K562 (cell line): ENCODE measurements around the gene RALGPS1. TPM values are rescaled to one million over a fixed set of nuclear protein-coding genes. Genes with fewer than 3 reads are reported as not detected.

Source experiments
- DNMT1 ChIP-seq: fragments of 450-650 bp; IDR thresholded peaks from 2 replicates; pipeline ENCODE4 v1.6.1; 2016; ENCODE audit warnings: antibody characterized with exemption, mild to moderate bottlenecking
- EGR1 ChIP-seq: fragments of 450-650 bp; conservative IDR thresholded peaks from 2 replicates; pipeline ENCODE4 v1.6.1; 2017; ENCODE audit warnings: mild to moderate bottlenecking
- HMG20B ChIP-seq: fragments of 250-450 bp; sonication (Bioruptor Pico); IDR thresholded peaks from 2 replicates; pipeline ENCODE4 v1.5.0; 2021; ENCODE audit warnings: mild to moderate bottlenecking
- NCOA2 ChIP-seq, 2 experiments: fragments of 450-650 bp; IDR thresholded peaks; 2 replicates each; pipeline ENCODE4 v1.6.1; 2018; ENCODE audit warnings: mild to moderate bottlenecking in 2 of 2, moderate library complexity in 1 of 2; ENCODE audit not compliant: partially characterized antibody in 2 of 2
- NFE2L1 ChIP-seq: fragments of 450-650 bp; IDR thresholded peaks from 2 replicates; pipeline ENCODE4 v1.6.1; 2016; ENCODE audit warnings: missing genetic modification characterization, low read depth, mild to moderate bottlenecking, missing compliant biosample characterization, moderate library complexity, borderline replicate concordance
- NR0B1 ChIP-seq: fragments of 450-650 bp; IDR thresholded peaks from one replicate; pipeline ENCODE4 v1.6.1; 2018; ENCODE audit warnings: mild to moderate bottlenecking, moderate library complexity; ENCODE audit not compliant: partially characterized antibody
- RAD21 ChIP-seq, 2 experiments: fragments of 250-450 bp in 1 of 2; fragments of 450-650 bp in 1 of 2; sonication (Bioruptor Pico) in 1 of 2; formaldehyde crosslinking in 1 of 2; IDR thresholded peaks in 1 of 2; conservative IDR thresholded peaks in 1 of 2; 2 replicates each; pipeline versions ENCODE4 v1.4.0 to v1.8.0; 2020 to 2022; ENCODE audit warnings: mild to moderate bottlenecking in 2 of 2, moderate library complexity in 1 of 2
- RBM25 ChIP-seq: fragments of 200-400 bp; formaldehyde crosslinking; IDR thresholded peaks from 2 replicates; pipeline ENCODE4 v1.6.1; 2018; ENCODE audit warnings: low read length, low read depth, moderate library complexity; ENCODE audit not compliant: severe bottlenecking
- SUPT5H ChIP-seq: fragments of 450-650 bp; IDR thresholded peaks from 2 replicates; pipeline ENCODE4 v1.6.1; 2016
- TBL1XR1 ChIP-seq, 2 experiments: IDR thresholded peaks; 2 replicates each; pipeline ENCODE4 v1.6.1; 2012; ENCODE audit warnings: improper control_type of control experiment in 2 of 2, low read length in 2 of 2, mild to moderate bottlenecking in 1 of 2
- TCF3 ChIP-seq: sonication (generic); formaldehyde crosslinking; IDR thresholded peaks from 2 replicates; pipeline ENCODE4 v1.4.0; 2020; ENCODE audit warnings: mild to moderate bottlenecking, missing genetic modification reagents
- TFAP4 ChIP-seq: sonication (generic); formaldehyde crosslinking; IDR thresholded peaks from 2 replicates; pipeline ENCODE4 v1.8.0; 2022; ENCODE audit warnings: missing genetic modification reagents, mild to moderate bottlenecking, moderate library complexity, borderline replicate concordance
- ZNF280B ChIP-seq: fragments of 250-450 bp; sonication (Bioruptor Pico); IDR thresholded peaks from 2 replicates; pipeline ENCODE4 v1.5.1; 2021; ENCODE audit warnings: mild to moderate bottlenecking
- ZNF3 ChIP-seq: fragments of 250-450 bp; sonication (Bioruptor Pico); IDR thresholded peaks from 2 replicates; pipeline ENCODE4 v1.5.0; 2021; ENCODE audit warnings: mild to moderate bottlenecking, moderate library complexity
- ZNF696 ChIP-seq: fragments of 250-450 bp; sonication (Bioruptor Pico); conservative IDR thresholded peaks from 2 replicates; pipeline ENCODE4 v1.4.0; 2020; ENCODE audit warnings: mild to moderate bottlenecking, moderate library complexity
- ZNF717 ChIP-seq: fragments of 250-450 bp; sonication (Bioruptor Pico); IDR thresholded peaks from 2 replicates; pipeline ENCODE4 v1.5.0; 2021
- polyA plus RNA-seq, 8 experiments: library from polyadenylated mRNA; depleted of rRNA in 4 of 8; stranded (reverse) in 5 of 8; unstranded in 3 of 8; fragments of >200 nt; fragmentation: Nextera tagmentation in 2 of 8; fragmentation: Illumina TruSeq in 1 of 8; extraction: Ambion mirVana in 2 of 8; extraction: Trizol in 1 of 8; gene quantifications; 2 replicates each; pipeline versions ENCODE4 v1.2.1 to v1.2.3, GENCODE V29; 2011 to 2014; ENCODE audit warnings: inconsistent platforms in 1 of 8, missing spikeins in 1 of 8
- total RNA-seq, 7 experiments: library from RNA; depleted of rRNA in 6 of 7; stranded (reverse); fragments of >200 nt in 6 of 7; fragmentation: Illumina TruSeq in 2 of 7; extraction: Trizol in 2 of 7; gene quantifications; 2 replicates each; pipeline versions ENCODE4 v1.2.1 to v1.2.3, GENCODE V29; 2011 to 2021; ENCODE audit warnings: low replicate concordance in 1 of 7
- TF ChIP-seq, protein P1 (sequence below): sonication (generic); formaldehyde crosslinking; IDR thresholded peaks from 2 replicates; pipeline ENCODE4 v1.8.0; 2022; ENCODE audit warnings: mild to moderate bottlenecking, missing genetic modification reagents
- TF ChIP-seq, protein P2 (sequence below), 2 experiments: IDR thresholded peaks; 2 replicates each; pipeline ENCODE4 v1.6.1; 2012; ENCODE audit warnings: improper control_type of control experiment in 2 of 2, low read depth in 2 of 2, low read length in 2 of 2, borderline replicate concordance in 1 of 2

RALGPS1 gene
- total and polyA plus RNA-seq, 9 of the 15 experiments (the other 6 are each of a cell fraction or from before 2014, with no cell fraction given) = 0.04 to 2.6 (median 1.5) TPM

GRCh38 chr9:126945682-126946081 lies 31.1 kb downstream of the RALGPS1 start (continued):
- TF ChIP-seq, protein P1, sequence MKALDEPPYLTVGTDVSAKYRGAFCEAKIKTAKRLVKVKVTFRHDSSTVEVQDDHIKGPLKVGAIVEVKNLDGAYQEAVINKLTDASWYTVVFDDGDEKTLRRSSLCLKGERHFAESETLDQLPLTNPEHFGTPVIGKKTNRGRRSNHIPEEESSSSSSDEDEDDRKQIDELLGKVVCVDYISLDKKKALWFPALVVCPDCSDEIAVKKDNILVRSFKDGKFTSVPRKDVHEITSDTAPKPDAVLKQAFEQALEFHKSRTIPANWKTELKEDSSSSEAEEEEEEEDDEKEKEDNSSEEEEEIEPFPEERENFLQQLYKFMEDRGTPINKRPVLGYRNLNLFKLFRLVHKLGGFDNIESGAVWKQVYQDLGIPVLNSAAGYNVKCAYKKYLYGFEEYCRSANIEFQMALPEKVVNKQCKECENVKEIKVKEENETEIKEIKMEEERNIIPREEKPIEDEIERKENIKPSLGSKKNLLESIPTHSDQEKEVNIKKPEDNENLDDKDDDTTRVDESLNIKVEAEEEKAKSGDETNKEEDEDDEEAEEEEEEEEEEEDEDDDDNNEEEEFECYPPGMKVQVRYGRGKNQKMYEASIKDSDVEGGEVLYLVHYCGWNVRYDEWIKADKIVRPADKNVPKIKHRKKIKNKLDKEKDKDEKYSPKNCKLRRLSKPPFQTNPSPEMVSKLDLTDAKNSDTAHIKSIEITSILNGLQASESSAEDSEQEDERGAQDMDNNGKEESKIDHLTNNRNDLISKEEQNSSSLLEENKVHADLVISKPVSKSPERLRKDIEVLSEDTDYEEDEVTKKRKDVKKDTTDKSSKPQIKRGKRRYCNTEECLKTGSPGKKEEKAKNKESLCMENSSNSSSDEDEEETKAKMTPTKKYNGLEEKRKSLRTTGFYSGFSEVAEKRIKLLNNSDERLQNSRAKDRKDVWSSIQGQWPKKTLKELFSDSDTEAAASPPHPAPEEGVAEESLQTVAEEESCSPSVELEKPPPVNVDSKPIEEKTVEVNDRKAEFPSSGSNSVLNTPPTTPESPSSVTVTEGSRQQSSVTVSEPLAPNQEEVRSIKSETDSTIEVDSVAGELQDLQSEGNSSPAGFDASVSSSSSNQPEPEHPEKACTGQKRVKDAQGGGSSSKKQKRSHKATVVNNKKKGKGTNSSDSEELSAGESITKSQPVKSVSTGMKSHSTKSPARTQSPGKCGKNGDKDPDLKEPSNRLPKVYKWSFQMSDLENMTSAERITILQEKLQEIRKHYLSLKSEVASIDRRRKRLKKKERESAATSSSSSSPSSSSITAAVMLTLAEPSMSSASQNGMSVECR (CRISPR knock-in tag) = no peak
- TF ChIP-seq, protein P2, sequence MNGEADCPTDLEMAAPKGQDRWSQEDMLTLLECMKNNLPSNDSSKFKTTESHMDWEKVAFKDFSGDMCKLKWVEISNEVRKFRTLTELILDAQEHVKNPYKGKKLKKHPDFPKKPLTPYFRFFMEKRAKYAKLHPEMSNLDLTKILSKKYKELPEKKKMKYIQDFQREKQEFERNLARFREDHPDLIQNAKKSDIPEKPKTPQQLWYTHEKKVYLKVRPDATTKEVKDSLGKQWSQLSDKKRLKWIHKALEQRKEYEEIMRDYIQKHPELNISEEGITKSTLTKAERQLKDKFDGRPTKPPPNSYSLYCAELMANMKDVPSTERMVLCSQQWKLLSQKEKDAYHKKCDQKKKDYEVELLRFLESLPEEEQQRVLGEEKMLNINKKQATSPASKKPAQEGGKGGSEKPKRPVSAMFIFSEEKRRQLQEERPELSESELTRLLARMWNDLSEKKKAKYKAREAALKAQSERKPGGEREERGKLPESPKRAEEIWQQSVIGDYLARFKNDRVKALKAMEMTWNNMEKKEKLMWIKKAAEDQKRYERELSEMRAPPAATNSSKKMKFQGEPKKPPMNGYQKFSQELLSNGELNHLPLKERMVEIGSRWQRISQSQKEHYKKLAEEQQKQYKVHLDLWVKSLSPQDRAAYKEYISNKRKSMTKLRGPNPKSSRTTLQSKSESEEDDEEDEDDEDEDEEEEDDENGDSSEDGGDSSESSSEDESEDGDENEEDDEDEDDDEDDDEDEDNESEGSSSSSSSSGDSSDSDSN (IDR thresholded peaks at IDR 0.05; ENCODE audit: borderline replicate concordance in 1 of 2, low read depth in 2 of 2, low read length in 2 of 2) = no peak
- TF ChIP-seq SUPT5H = no peak
- no peak for TF ChIP-seq HMG20B (CRISPR knock-in tag)
- no peak for TF ChIP-seq ZNF3 (CRISPR knock-in tag)
- TF ChIP-seq RAD21 (CRISPR knock-in tag; conservative IDR thresholded peaks at IDR 0.05 in 1 of 2, IDR thresholded peaks at IDR 0.05 in 1 of 2) = peak in 1 of 2 experiments; percentile 15; a peak in 2 of 4 replicates
- no peak for TF ChIP-seq ZNF280B (CRISPR knock-in tag)
- no peak for TF ChIP-seq ZNF717 (CRISPR knock-in tag)
- TF ChIP-seq DNMT1 = no peak
- no peak for TF ChIP-seq EGR1
- no peak for TF ChIP-seq RBM25
- no peak for TF ChIP-seq NR0B1
- no peak for TF ChIP-seq TFAP4 (CRISPR knock-in tag)
- TF ChIP-seq NCOA2 (IDR thresholded peaks at IDR 0.05; ENCODE audit: partially characterized antibody in 2 of 2) = no peak
- TF ChIP-seq NFE2L1 (tag) = no peak
- peak in 1 of 2 experiments; percentile 42; a peak in 1 of 4 replicates for TF ChIP-seq TBL1XR1 (IDR thresholded peaks at IDR 0.05; ENCODE audit: low read length in 2 of 2)
- no peak for TF ChIP-seq ZNF696 (CRISPR knock-in tag)
- peak; percentile 86 for TF ChIP-seq TCF3 (CRISPR knock-in tag)
